Stomach (tissue), 19 donors: ENCODE data around the gene RHOJ. TPM values are rescaled to one million over a fixed set of nuclear protein-coding genes. Genes with fewer than 3 reads are reported as not detected.
A peak's percentile ranks its signal among the peaks of the same experiment; 100 is the strongest.

ENCODE experiments used
- DNase-seq, 2 donors: peaks; one replicate each; pipeline versions ENCODE4 v3.0.0 to v3.0.0-alpha.2; 2013 to 2019
- H3K27ac ChIP-seq, 5 donors: fragments of 200-600 bp in 4 of 5; sonication (generic) in 4 of 5; one replicate each; pipeline ENCODE4 v1.5.1; 2013 to 2019; ENCODE audit warnings: mild to moderate bottlenecking in 1 of 5, moderate library complexity in 1 of 5
- H3K27me3 ChIP-seq, 3 donors: fragments of 200-600 bp; sonication (generic); one replicate each; pipeline ENCODE4 v1.5.1; 2017 to 2019; ENCODE audit warnings: mixed run types in 1 of 3
- H3K36me3 ChIP-seq, 4 donors: fragments of 200-600 bp; sonication (generic); 1 replicate in 3 of 4; 2 replicates in 1 of 4; pipeline ENCODE4 v1.5.1; 2016 to 2019
- H3K4me1 ChIP-seq, 4 donors: fragments of 200-600 bp; sonication (generic); one replicate each; pipeline ENCODE4 v1.5.1; 2016 to 2019
- H3K4me3 ChIP-seq, 4 donors: fragments of 200-600 bp; sonication (generic) in 3 of 4; one replicate each; pipeline ENCODE4 v1.5.1; 2016 to 2019; ENCODE audit warnings: mild to moderate bottlenecking in 1 of 4
- H3K9me3 ChIP-seq, 4 donors: fragments of 200-600 bp; sonication (generic); one replicate each; pipeline ENCODE4 v1.5.1; 2016 to 2019
- EP300 ChIP-seq: sonication (generic); formaldehyde crosslinking; IDR thresholded peaks from one replicate; pipeline ENCODE4 v1.6.1; 2017; ENCODE audit warnings: antibody characterized with exemption
- POLR2A ChIP-seq, 4 donors: fragments of 450-650 bp; IDR thresholded peaks; one replicate each; pipeline ENCODE4 v1.6.1; 2016; ENCODE audit warnings: antibody characterized with exemption in 4 of 4, control low read depth in 2 of 4, mild to moderate bottlenecking in 1 of 4, moderate library complexity in 1 of 4
- POLR2AphosphoS5 ChIP-seq, 3 donors: sonication (generic); formaldehyde crosslinking; IDR thresholded peaks; one replicate each; pipeline ENCODE4 v1.6.1; 2016; ENCODE audit warnings: antibody characterized with exemption in 3 of 3
- WGBS, 5 donors: extraction: QIAGEN DNeasy Blood & Tissue Kit in 3 of 5; methylation state at CpG; one replicate each; pipeline versions ENCODE4 v1.1.5 to v1.1.7; 2013 to 2018; 5-methylcytosine and 5-hydroxymethylcytosine counted together
- intact Hi-C: fragments of 100-400 bp; cut with DNase I; formaldehyde crosslinking; loops from one replicate; pipeline ENCODE4 v1.15.1; 2023; ENCODE audit warnings: low total_unique reads
- long read RNA-seq, 10 donors: transcript quantifications; one replicate each; lab custom pipeline, GENCODE V29; 2026
- polyA plus RNA-seq, 3 donors: library from polyadenylated mRNA; stranded (reverse); fragments of 200-250 nt; gene quantifications; one replicate each; pipeline ENCODE4 v1.2.3, GENCODE V29; 2013
- total RNA-seq, 5 donors: library from RNA; depleted of rRNA; stranded (reverse); fragments of >200 nt; gene quantifications; one replicate each; pipeline versions ENCODE4 v1.1.0 to v1.2.3, GENCODE V29; 2014 to 2016
- TF ChIP-seq, protein P1 (sequence below), 7 experiments: fragments of 450-650 bp in 4 of 7; fragments of 200-600 bp in 3 of 7; sonication (generic) in 3 of 7; IDR thresholded peaks; one replicate each; pipeline ENCODE4 v1.5.1; 2016 to 2019; ENCODE audit warnings: antibody characterized with exemption in 7 of 7, control low read depth in 2 of 7, mild to moderate bottlenecking in 1 of 7
- donor health status: healthy with polysubstance abuse.
- donor health status: Bipolar disorder and iron deficiency.
- donor health status: healthy.

The RHOJ gene
- total RNA-seq (10 to 100 TPM in 1 of 5 donors, 1 to 10 TPM in 4; 2.2 to 18.5 (median 5.9) TPM), polyA plus RNA-seq (10 to 100 TPM in 1 of 3 donors, 1 to 10 TPM in 2; 5.2 to 15.9 (median 7.0) TPM)
- long read RNA-seq, donor 1, transcript RHOJ-201 (5 exons, 3,302 nt) = major isoform, 26 of 36 reads
- long read RNA-seq, donor 1, partial matches to known transcripts = 10 of 36 reads
- long read RNA-seq, donor 1, other reads (novel, unspliced or antisense) = 0 of 36 reads
- long read RNA-seq, donor 2, transcript RHOJ-201 (5 exons, 3,302 nt) = major isoform, 16 of 18 reads
- long read RNA-seq, donor 2, partial matches to known transcripts = 0 of 18 reads
- long read RNA-seq, donor 2, other reads (novel, unspliced or antisense) = 0 of 18 reads
- long read RNA-seq, donor 3, transcript RHOJ-201 (5 exons, 3,302 nt) = major isoform, 9 of 11 reads
- long read RNA-seq, donor 3, partial matches to known transcripts = 0 of 11 reads
- long read RNA-seq, donor 3, other reads (novel, unspliced or antisense) = 0 of 11 reads
- long read RNA-seq, donor 4 = 0 reads
- long read RNA-seq, donor 5, transcript RHOJ-201 (5 exons, 3,302 nt) = major isoform, 19 of 28 reads
- long read RNA-seq, donor 5, partial matches to known transcripts = 8 of 28 reads
- long read RNA-seq, donor 5, other reads (novel, unspliced or antisense) = 0 of 28 reads
- long read RNA-seq, donor 6, transcript RHOJ-201 (5 exons, 3,302 nt) = major isoform, 35 of 45 reads
- long read RNA-seq, donor 6, partial matches to known transcripts = 5 of 45 reads
- long read RNA-seq, donor 6, other reads (novel, unspliced or antisense) = 0 of 45 reads
- long read RNA-seq, donor 7, transcript RHOJ-201 (5 exons, 3,302 nt) = major isoform, 23 of 23 reads
- long read RNA-seq, donor 7, partial matches to known transcripts = 0 of 23 reads
- long read RNA-seq, donor 7, other reads (novel, unspliced or antisense) = 0 of 23 reads
- long read RNA-seq, donor 8, transcript RHOJ-201 (5 exons, 3,302 nt) = major isoform, 8 of 10 reads
- long read RNA-seq, donor 8, partial matches to known transcripts = 0 of 10 reads
- long read RNA-seq, donor 8, other reads (novel, unspliced or antisense) = 0 of 10 reads
- long read RNA-seq, donor 9, transcript RHOJ-201 (5 exons, 3,302 nt) = major isoform, 8 of 8 reads
- long read RNA-seq, donor 9, partial matches to known transcripts = 0 of 8 reads
- long read RNA-seq, donor 9, other reads (novel, unspliced or antisense) = 0 of 8 reads
- long read RNA-seq, donor 10, transcript RHOJ-201 (5 exons, 3,302 nt) = major isoform, 5 of 6 reads
- long read RNA-seq, donor 10, partial matches to known transcripts = 0 of 6 reads
- long read RNA-seq, donor 10, other reads (novel, unspliced or antisense) = 0 of 6 reads

- 27 to 36% (median 29%) methylated on average over 16 of the region's 16 CpGs for WGBS, 5 donors
- intact Hi-C loops = no loop called here
- TF ChIP-seq EP300 (no peak), POLR2AphosphoS5 (IDR thresholded peaks at IDR 0.05) (no peak), POLR2A (IDR thresholded peaks at IDR 0.05) (no peak)
- TF ChIP-seq, protein P1, sequence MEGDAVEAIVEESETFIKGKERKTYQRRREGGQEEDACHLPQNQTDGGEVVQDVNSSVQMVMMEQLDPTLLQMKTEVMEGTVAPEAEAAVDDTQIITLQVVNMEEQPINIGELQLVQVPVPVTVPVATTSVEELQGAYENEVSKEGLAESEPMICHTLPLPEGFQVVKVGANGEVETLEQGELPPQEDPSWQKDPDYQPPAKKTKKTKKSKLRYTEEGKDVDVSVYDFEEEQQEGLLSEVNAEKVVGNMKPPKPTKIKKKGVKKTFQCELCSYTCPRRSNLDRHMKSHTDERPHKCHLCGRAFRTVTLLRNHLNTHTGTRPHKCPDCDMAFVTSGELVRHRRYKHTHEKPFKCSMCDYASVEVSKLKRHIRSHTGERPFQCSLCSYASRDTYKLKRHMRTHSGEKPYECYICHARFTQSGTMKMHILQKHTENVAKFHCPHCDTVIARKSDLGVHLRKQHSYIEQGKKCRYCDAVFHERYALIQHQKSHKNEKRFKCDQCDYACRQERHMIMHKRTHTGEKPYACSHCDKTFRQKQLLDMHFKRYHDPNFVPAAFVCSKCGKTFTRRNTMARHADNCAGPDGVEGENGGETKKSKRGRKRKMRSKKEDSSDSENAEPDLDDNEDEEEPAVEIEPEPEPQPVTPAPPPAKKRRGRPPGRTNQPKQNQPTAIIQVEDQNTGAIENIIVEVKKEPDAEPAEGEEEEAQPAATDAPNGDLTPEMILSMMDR (IDR thresholded peaks at IDR 0.05) = no peak
- no peaks in the 10 kb centered on the region for H3K36me3 ChIP-seq
- H3K9me3 ChIP-seq = no peaks in the 10 kb centered on the region
- H3K27me3 ChIP-seq = no peaks in the 10 kb centered on the region
- peaks cover 0 to 17% (median 6%) of the 10 kb centered on the region in 4 donors for H3K4me1 ChIP-seq
- H3K27ac ChIP-seq = peak within 1 kb of the TSS; percentile 54 to 90 (median 89)
- DNase-seq = peak in 1 of 2 donors; percentile 65
- peak within 1 kb of the TSS; percentile 41 to 45 (median 44) for H3K4me3 ChIP-seq
These were observed at the start of gene RHOJ for GRCh38 chr14:63204407-63205043. RHOJ (plus strand) TSS chr14:63204443; CDS start chr14:63204870, 427 bp downstream.

- H3K27me3 ChIP-seq = no peaks in the 10 kb centered on the region
- TF ChIP-seq, protein P1 (IDR thresholded peaks at IDR 0.05) = no peak
- TF ChIP-seq POLR2AphosphoS5 (IDR thresholded peaks at IDR 0.05) = no peak
- TF ChIP-seq POLR2A (IDR thresholded peaks at IDR 0.05) = no peak
- no peak for TF ChIP-seq EP300
- H3K4me3 ChIP-seq = no peak overlapping the region
- 48 to 68% (median 55%) methylated on average over 5 of the region's 5 CpGs for WGBS, 5 donors
- H3K27ac ChIP-seq = no peak overlapping the region
- no peaks in the 10 kb centered on the region for H3K36me3 ChIP-seq
- no peaks in the 10 kb centered on the region for H3K9me3 ChIP-seq
- H3K4me1 ChIP-seq = no peaks in the 10 kb centered on the region
- intact Hi-C loops = no loop called here
- no peak for DNase-seq
These were observed 48.6 kb upstream of the RHOJ start for GRCh38 chr14:63155511-63156185.

- no peak for TF ChIP-seq POLR2AphosphoS5 (IDR thresholded peaks at IDR 0.05)
- no peak for TF ChIP-seq EP300
- TF ChIP-seq, protein P1 (IDR thresholded peaks at IDR 0.05) = no peak
- no peak for TF ChIP-seq POLR2A (IDR thresholded peaks at IDR 0.05)
- Histone ChIP-seq H3K27ac (no peak overlapping the region), H3K9me3 (no peaks in the 10 kb centered on the region), H3K36me3 (no peaks in the 10 kb centered on the region), H3K4me1 (no peaks in the 10 kb centered on the region), H3K27me3 (no peaks in the 10 kb centered on the region), H3K4me3 (no peak overlapping the region)
- intact Hi-C loops = no loop called here
- 47 to 64% (median 53%) methylated on average over 2 of the region's 2 CpGs for WGBS, 5 donors
- no peak for DNase-seq
These were observed 47.0 kb upstream of the RHOJ start for GRCh38 chr14:63157195-63157594.
